Heart right ventricle (tissue), 16 donors: ENCODE results near the gene INSYN2B. TPM values are rescaled to one million over a fixed set of nuclear protein-coding genes. Genes with fewer than 3 reads are reported as not detected.
"Not testable (repeated sequence)": the region's sequence is repeated elsewhere in the genome, so short reads cannot be mapped to it uniquely, and the experiment has no call there.

Experiments
- ATAC-seq, 8 donors: fragments of 200-7000 bp; cut with Tn5 transposase; one replicate each; pipeline ENCODE4 v1.9.1; 2020; ENCODE audit warnings: mild to moderate bottlenecking in 8 of 8, moderate library complexity in 8 of 8, moderate number of reproducible peaks in 1 of 8
- DNase-seq, 2 donors: peaks; one replicate each; pipeline ENCODE4 v3.0.0-alpha.2; 2020
- H3K27ac ChIP-seq, 10 donors: fragments of 200-600 bp; sonication (generic) in 2 of 10; one replicate each; pipeline versions ENCODE4 v1.5.0 to v1.8.0; 2020 to 2022; ENCODE audit warnings: mild to moderate bottlenecking in 3 of 10
- H3K27me3 ChIP-seq, 7 donors: fragments of 200-600 bp; one replicate each; pipeline ENCODE4 v1.8.0; 2021 to 2022; ENCODE audit warnings: mild to moderate bottlenecking in 2 of 7
- H3K36me3 ChIP-seq, 9 donors: fragments of 200-600 bp; sonication (generic) in 1 of 9; one replicate each; pipeline versions ENCODE4 v1.5.0 to v1.8.0; 2020 to 2022; ENCODE audit warnings: mild to moderate bottlenecking in 2 of 9
- H3K4me1 ChIP-seq, 9 donors: fragments of 200-600 bp; sonication (generic) in 1 of 9; one replicate each; pipeline versions ENCODE4 v1.5.0 to v1.8.0; 2020 to 2022; ENCODE audit warnings: mild to moderate bottlenecking in 4 of 9
- H3K4me3 ChIP-seq, 10 donors: fragments of 200-600 bp; sonication (generic) in 2 of 10; one replicate each; pipeline versions ENCODE4 v1.5.0 to v1.8.0; 2020 to 2022; ENCODE audit warnings: mild to moderate bottlenecking in 7 of 10, moderate library complexity in 2 of 10
- H3K9me3 ChIP-seq, 11 donors: fragments of 200-600 bp in 10 of 11; sonication (generic) in 2 of 11; one replicate each; pipeline versions ENCODE4 v1.5.0 to v1.8.0; 2013 to 2022; ENCODE audit warnings: mild to moderate bottlenecking in 2 of 11, control low read depth in 1 of 11, moderate library complexity in 1 of 11
- CTCF ChIP-seq, 9 donors: fragments of 200-600 bp; sonication (generic) in 2 of 9; IDR thresholded peaks; one replicate each; pipeline versions ENCODE4 v1.5.0 to v1.8.0; 2021 to 2022; ENCODE audit warnings: antibody characterized with exemption in 9 of 9, mild to moderate bottlenecking in 5 of 9, moderate library complexity in 1 of 9
- WGBS, 2 donors: extraction: QIAGEN DNeasy Blood & Tissue Kit; methylation state at CpG; one replicate each; pipeline ENCODE4 v1.1.7; 2013; ENCODE audit warnings: inconsistent platforms in 1 of 2; 5-methylcytosine and 5-hydroxymethylcytosine counted together
- intact Hi-C, 10 donors: fragments of 100-400 bp; cut with DNase I; formaldehyde crosslinking; loops; one replicate each; pipeline versions ENCODE4 v1.11.1 to v1.14.2; 2022
- polyA plus RNA-seq, 2 donors: library from polyadenylated mRNA; stranded (reverse); fragments of 200-250 nt; gene quantifications; one replicate each; pipeline ENCODE4 v1.2.3, GENCODE V29; 2013
- total RNA-seq, 10 donors: library from RNA; stranded (reverse); fragmentation: NEBNext Ultra II Directional in 3 of 10; extraction: Animal tissue kit (Norgen Biotek cat#: 25700) in 3 of 10; gene quantifications; one replicate each; pipeline versions ENCODE4 v1.2.1 to v1.2.4, GENCODE V29; 2021 to 2023
- donor health status: Arrhythmogenic right ventricular cardiomyopathy.
- donor health status: ischemic (EF 13 %, LVEDD 7.1; RV severe dilation, severe dysfunction).
- donor health status: healthy with polysubstance abuse.
- donor health status: DM: no; HTN: yes; CAD: no.
- donor health status: DM: no; HTN: no; CAD: no.
- donor health status: ischemic (EF 25% LVEDD 6.9; RV normal size, moderate dysfunction).
- donor health status: ischemic (EF 25% LVEDD 5.7; RV mildly dilated, moderate dysfunction).
- donor health status: healthy.
- donor health status: DM: yes; HTN: yes; CAD: no.
- donor health status: Ischemic cardiomyopathy.
- donor health status: ischemic (EF 35%, LVEDD 5.7; RV mildly dilated, moderate dysfunction).
- donor health status: nonischemic (EF 11% LVEDD 7.7; RV severe dilation, severe dysfunction).
- donor health status: DM: yes; HTN: yes; CAD: no.
- donor health status: PGD.
- donor health status: ischemic (EF 29% LVEDD 5.4; RV normal size, mild dysfunction).
- donor health status: nonischemic (EF 23%, LVEDD 6.1; RV moderate dilation, normal function).

INSYN2B gene
- total and polyA plus RNA-seq, 12 donors = 0.09 to 0.87 (median 0.14) TPM; not detected in 7

GRCh38 chr5:169838688-169839087 is 141.6 kb downstream of the INSYN2B start:
- Histone ChIP-seq H3K4me3 (no peak overlapping the region), H3K9me3 (no peaks in the 10 kb centered on the region), H3K4me1 (no peaks in the 10 kb centered on the region), H3K36me3 (peaks cover 0 to 39% (median 0%) of the 10 kb centered on the region in 9 donors), H3K27me3 (no peaks in the 10 kb centered on the region), H3K27ac (no peak overlapping the region)
- intact Hi-C loops = no loop called here
- ATAC-seq = no peak
- DNase-seq = no peak
- WGBS, 2 donors = 84 to 89% methylated on average over 3 of the region's 3 CpGs
- TF ChIP-seq CTCF (IDR thresholded peaks at IDR 0.05) = no peak

DNA sequence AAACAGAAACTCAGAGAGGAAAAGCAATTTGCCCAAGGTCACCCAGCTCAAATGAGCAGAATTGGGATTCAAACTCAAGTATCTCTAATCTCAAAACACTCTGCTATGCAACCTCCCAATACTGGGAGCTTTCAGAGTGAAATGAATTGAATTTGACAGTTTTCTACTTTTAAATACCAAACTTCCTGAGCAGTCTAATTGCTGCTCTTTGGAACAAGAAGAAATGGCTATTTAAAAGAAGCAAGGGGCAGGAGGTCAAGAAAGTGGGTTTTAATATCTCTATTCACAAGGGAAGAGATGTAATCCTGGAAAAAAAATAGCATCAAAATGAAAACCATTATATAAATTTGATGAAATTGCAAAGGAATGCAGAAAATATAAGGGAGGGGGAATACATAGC is 142.6 kb downstream of the INSYN2B start:
- Histone ChIP-seq H3K36me3 (peaks cover 0 to 31% (median 0%) of the 10 kb centered on the region in 9 donors), H3K9me3 (no peaks in the 10 kb centered on the region), H3K27ac (no peak overlapping the region), H3K4me1 (no peaks in the 10 kb centered on the region), H3K27me3 (no peaks in the 10 kb centered on the region), H3K4me3 (no peak overlapping the region)
- DNase-seq (no peak), ATAC-seq (no peak)
- intact Hi-C loops = no loop called here
- TF ChIP-seq CTCF (IDR thresholded peaks at IDR 0.05) = no peak

DNA sequence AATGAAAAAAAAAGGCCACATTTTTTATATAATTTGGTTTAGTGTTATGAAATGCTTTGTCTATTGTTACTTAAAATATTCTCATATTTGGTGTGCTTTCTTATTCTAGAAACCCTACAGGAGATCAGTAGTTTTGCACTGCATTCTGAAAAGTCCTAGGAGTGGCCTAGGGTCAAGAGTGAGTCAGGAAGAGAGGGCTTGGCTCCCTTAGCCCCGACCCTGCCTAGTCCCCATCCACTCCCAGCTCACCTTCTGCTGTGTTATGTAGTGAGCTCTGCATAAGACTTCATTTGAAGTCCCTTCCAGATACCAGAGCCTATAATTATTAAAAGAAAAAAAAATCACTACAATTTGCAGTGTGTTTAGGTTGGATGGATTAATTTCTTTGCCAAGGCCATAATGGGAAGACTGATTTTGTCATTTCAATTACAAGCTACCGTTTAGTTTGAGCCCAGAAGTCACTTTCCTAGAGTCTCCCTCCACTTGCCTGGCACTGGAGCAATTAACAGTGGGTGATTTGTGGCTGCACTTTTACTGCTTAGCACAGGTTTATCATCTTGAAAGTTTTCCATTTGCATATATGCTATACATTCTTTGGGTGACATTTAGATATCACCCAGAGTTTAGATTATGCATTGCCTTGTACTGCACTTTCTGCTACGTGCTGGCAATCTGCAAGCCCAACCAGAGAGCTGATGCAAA is 143.3 kb downstream of the INSYN2B start:
- 51 to 61% methylated on average over 3 of the region's 3 CpGs for WGBS, 2 donors
- H3K4me3 ChIP-seq = no peak overlapping the region

DNA sequence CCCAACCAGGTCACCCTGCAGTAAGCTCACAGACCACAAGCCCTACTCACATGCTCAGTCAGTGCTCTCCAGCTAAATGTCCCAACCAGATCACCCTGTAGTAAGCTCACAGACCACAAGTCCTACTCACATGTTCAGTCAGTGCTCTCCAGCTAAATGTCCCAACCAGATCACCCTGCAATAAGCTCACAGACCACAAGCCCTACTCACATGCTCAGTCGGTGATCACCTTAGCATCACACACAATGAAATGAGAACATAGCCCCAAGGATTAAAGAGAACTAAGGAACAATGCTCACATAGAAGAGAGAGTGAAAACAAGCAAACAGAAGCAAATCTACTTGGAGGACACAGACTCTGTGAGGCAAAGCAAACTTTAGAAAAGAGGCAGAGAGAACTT is 145.8 kb downstream of the INSYN2B start:
- H3K4me3 ChIP-seq, H3K9me3 ChIP-seq, H3K27me3 ChIP-seq, H3K36me3 ChIP-seq, DNase-seq, intact Hi-C loops, H3K27ac ChIP-seq, ATAC-seq, H3K4me1 ChIP-seq: not testable (repeated sequence)
- 78 to 80% methylated on average over 1 of the region's 1 CpG for WGBS, 2 donors

More for the DNA sequence above, 143.3 kb downstream of the INSYN2B start:
- peaks cover 0 to 24% (median 0%) of the 10 kb centered on the region in 9 donors for H3K36me3 ChIP-seq
- no peak for DNase-seq
- intact Hi-C loops = no loop called here
- no peak for TF ChIP-seq CTCF (IDR thresholded peaks at IDR 0.05)
- H3K4me1 ChIP-seq = no peaks in the 10 kb centered on the region
- H3K27ac ChIP-seq = no peak overlapping the region
- no peaks in the 10 kb centered on the region for H3K9me3 ChIP-seq
- no peak for ATAC-seq
- no peaks in the 10 kb centered on the region for H3K27me3 ChIP-seq

- H3K4me3 ChIP-seq, H3K27me3 ChIP-seq, DNase-seq, H3K9me3 ChIP-seq, H3K27ac ChIP-seq, intact Hi-C loops, H3K36me3 ChIP-seq, ATAC-seq, H3K4me1 ChIP-seq: not testable (repeated sequence)
- WGBS, 2 donors = 85 to 93% methylated on average over 2 of the region's 2 CpGs
Observed at GRCh38 chr5:169833681-169834292, 146.5 kb downstream of the INSYN2B start.
